Loucy (cell line): ENCODE measurements around the gene RHOU.

Source experiments
- EZH2phosphoT487 ChIP-seq: fragments of 200-600 bp; IDR thresholded peaks from 2 replicates; pipeline ENCODE4 v1.6.1; 2018; ENCODE audit warnings: antibody characterized with exemption, mild to moderate bottlenecking, moderate library complexity, borderline replicate concordance
- TF ChIP-seq, protein P1 (sequence below): fragments of 200-600 bp; sonication (generic); conservative IDR thresholded peaks from 2 replicates; pipeline ENCODE4 v1.5.1; 2014; ENCODE audit warnings: mild to moderate bottlenecking, antibody characterized with exemption, low read length

DNA sequence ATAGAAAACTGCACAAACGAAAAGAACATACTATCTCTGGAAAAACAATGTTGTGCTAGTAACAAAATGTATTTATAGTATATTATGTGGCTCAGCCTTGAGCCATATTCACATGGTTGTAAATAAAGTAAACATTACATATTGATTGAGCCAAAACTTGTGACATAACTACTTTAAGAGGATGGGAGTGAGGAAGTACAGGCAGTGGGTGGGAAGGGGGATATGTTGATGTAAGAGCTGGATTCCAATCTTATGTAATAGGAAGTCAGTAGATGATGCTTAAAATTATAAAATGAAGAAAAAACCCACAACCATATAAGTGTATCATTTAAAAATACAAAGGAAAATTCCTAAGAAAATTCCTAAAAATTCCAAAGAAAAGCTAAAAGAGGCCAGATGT is 42.7 kb downstream of the RHOU start:
- TF ChIP-seq, protein P1, sequence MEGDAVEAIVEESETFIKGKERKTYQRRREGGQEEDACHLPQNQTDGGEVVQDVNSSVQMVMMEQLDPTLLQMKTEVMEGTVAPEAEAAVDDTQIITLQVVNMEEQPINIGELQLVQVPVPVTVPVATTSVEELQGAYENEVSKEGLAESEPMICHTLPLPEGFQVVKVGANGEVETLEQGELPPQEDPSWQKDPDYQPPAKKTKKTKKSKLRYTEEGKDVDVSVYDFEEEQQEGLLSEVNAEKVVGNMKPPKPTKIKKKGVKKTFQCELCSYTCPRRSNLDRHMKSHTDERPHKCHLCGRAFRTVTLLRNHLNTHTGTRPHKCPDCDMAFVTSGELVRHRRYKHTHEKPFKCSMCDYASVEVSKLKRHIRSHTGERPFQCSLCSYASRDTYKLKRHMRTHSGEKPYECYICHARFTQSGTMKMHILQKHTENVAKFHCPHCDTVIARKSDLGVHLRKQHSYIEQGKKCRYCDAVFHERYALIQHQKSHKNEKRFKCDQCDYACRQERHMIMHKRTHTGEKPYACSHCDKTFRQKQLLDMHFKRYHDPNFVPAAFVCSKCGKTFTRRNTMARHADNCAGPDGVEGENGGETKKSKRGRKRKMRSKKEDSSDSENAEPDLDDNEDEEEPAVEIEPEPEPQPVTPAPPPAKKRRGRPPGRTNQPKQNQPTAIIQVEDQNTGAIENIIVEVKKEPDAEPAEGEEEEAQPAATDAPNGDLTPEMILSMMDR = no peak
- no peak for TF ChIP-seq EZH2phosphoT487
